Tibial nerve (tissue), 4 donors: Measurements from ENCODE around the gene BAIAP2.

Experiments used
- EP300 ChIP-seq, 2 donors: sonication (generic); formaldehyde crosslinking; IDR thresholded peaks; one replicate each; pipeline ENCODE4 v1.6.1; 2017; ENCODE audit warnings: antibody characterized with exemption in 2 of 2, mild to moderate bottlenecking in 1 of 2
- POLR2A ChIP-seq, 2 donors: fragments of 450-650 bp; IDR thresholded peaks; one replicate each; pipeline ENCODE4 v1.6.1; 2017; ENCODE audit warnings: antibody characterized with exemption in 2 of 2, mild to moderate bottlenecking in 2 of 2, moderate library complexity in 2 of 2
- TF ChIP-seq, protein P1 (sequence below), 5 experiments: fragments of 200-600 bp in 3 of 5; fragments of 450-650 bp in 2 of 5; sonication (generic) in 3 of 5; IDR thresholded peaks; one replicate each; pipeline ENCODE4 v1.5.1; 2016 to 2019; ENCODE audit warnings: antibody characterized with exemption in 5 of 5, mild to moderate bottlenecking in 3 of 5, moderate library complexity in 2 of 5

DNA sequence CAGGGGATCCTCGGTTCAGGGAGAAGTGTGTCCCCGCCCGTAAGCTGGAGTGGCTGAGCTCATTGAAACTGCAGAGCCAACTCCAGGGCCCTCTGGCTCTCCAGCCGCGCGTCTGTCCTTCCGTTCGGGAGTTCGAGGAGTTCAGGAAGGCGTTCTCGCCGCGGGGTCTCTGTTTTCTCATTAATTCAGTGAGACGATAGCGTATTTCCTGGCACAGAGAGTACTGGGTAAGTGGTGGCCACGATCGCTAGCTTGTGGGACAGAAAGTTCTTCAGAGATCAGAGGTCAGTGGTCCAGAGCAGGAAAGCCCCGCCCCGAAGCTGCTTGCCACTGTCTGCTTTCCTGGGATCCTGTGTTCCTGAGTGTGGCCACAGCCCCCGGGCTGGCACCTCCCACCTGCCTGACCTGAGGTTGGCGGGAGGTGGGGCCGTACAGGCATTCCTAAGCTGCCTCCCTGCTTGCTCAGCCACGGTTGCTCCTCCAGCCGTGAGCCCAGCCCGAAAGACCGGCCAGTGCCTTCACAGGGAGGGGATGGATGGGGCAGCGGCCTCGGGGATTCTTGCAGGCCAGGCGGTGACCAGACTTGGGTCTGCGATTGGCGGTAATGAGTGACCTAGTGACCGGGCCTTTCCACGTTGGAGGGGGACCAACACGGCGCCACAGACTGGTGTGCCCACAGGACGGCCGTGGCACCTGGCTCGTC, 8.9 kb downstream of the BAIAP2 start:
- TF ChIP-seq, protein P1, sequence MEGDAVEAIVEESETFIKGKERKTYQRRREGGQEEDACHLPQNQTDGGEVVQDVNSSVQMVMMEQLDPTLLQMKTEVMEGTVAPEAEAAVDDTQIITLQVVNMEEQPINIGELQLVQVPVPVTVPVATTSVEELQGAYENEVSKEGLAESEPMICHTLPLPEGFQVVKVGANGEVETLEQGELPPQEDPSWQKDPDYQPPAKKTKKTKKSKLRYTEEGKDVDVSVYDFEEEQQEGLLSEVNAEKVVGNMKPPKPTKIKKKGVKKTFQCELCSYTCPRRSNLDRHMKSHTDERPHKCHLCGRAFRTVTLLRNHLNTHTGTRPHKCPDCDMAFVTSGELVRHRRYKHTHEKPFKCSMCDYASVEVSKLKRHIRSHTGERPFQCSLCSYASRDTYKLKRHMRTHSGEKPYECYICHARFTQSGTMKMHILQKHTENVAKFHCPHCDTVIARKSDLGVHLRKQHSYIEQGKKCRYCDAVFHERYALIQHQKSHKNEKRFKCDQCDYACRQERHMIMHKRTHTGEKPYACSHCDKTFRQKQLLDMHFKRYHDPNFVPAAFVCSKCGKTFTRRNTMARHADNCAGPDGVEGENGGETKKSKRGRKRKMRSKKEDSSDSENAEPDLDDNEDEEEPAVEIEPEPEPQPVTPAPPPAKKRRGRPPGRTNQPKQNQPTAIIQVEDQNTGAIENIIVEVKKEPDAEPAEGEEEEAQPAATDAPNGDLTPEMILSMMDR (IDR thresholded peaks at IDR 0.05), result no peak
- peak in 1 of 2 donors; percentile 4 for TF ChIP-seq POLR2A (IDR thresholded peaks at IDR 0.05)
- TF ChIP-seq EP300 (IDR thresholded peaks at IDR 0.05), result peak in 1 of 2 donors; percentile 27
